ENCODE measurements around the gene CCDC85A.

The CCDC85A gene

DNA sequence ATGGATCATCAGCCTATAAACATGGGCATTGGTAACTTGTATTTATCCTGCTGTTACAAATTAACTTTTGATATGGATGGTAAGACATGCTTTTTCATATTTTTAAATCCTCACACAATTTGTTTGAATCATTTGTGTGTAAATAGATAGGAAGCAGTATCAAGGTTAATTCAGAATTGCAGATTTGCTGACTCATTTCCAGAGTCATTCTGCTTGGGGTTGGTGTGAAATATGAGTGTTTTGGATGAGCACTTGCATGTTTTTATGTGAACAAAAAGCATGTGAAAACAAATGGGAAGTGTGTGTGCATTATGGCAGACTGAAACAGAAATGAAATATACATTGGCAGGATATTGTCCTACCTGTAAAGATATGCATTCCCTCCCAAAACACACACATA is 11.8 kb downstream of the CCDC85A start:
- DNase-seq = no peak

DNA sequence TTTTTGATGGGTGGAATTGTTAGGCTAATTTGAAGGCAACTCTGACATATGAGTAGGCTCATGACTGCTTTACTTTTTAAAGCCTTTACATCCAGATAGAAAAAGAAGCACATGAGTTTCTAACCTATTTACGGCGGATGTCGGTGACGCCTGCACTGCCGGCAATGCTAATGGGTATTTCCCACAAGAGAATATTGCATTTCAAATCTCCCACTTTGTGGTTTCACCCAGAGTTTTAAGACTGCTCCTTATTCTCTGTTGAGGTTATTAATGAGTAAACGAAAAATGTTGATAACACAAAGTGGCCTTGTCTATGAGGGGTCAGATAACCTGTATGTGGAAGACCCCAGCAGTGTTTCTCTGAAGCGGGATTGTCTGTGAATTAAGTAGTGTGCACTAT is 14.0 kb downstream of the CCDC85A start:
- no peak for DNase-seq

- no peak for DNase-seq
Measured at GRCh38 chr2:56198936-56199335, 15.1 kb downstream of the CCDC85A start.

GRCh38 chr2:56199492-56199891 is 15.7 kb downstream of the CCDC85A start:
- no peak for DNase-seq

DNA sequence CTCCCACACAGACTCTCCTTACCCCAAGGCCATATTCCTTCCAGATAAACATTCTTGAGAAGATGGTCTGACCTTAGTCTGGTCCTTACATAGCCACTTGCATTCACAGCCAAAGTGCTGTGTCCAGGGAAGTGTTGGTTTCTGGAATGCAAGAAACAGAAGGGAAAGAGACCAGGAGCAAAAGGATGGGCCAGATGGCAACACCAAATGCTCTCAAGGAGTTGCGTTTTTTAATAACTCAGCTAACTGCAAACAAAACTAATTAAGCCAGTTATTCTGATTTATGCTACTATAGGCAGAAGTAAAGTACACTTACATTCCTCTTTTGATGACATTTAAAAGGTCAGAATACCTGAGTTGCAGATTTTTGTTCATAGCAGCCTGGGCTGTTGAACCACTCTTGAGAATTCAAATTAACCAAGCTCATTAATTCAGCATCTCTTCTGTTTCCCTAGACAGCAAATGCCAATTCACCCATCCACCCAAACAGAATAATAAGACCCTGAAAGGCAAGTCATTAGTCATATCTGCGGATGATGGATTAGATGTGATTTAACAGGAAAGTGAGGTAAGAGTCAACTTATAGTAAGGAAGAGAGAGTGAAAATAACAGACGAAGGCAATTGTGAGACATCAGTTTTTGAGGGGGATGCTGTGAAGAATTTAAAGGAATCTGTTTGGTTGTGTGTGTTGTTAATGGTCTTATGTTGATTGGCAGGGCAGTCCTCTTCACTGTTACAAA is 18.8 kb downstream of the CCDC85A start:
- DNase-seq = no peak

DNA sequence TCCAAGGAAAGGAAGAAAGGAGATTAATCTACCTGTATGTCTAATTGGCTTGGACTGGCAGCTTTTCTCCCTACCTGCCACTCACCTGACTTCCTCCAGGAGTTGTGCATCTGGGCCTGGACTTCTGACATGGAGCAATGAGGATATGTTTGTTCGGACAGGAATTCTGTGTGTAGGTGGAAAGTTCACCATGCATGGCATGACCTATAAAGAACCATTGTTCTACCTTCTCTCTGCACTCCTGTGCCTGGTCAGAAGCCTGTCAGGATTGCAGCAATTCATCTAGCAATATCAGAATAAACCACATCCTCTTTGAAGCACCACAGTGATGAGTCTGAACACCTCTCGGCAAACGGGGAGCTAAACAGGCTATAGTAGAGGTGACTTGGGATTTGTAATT is 20.8 kb downstream of the CCDC85A start:
- no peak for DNase-seq

GRCh38 chr2:56206250-56206649 is 22.5 kb downstream of the CCDC85A start:
- no peak for DNase-seq

DNA sequence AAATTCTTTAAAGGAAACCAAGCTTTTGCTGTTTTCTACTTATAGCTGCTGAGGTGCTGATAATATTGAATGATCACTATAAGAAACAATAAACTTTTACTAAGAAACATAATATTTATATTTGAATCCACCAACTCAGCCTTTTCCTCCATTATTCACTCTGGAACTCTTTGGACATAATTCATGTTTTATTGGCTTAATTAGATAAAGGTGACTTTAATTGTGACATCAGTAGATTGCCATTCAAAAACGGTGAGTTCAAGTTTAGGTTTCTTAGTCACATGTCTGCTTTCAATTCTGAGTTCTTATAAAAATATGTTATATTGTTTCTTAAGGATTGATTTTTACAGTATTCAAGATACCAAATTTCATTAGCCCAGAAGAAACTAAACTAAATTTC is 24.0 kb downstream of the CCDC85A start:
- no peak for DNase-seq

GRCh38 chr2:56208380-56208779 is 24.6 kb downstream of the CCDC85A start:
- DNase-seq = no peak

DNA sequence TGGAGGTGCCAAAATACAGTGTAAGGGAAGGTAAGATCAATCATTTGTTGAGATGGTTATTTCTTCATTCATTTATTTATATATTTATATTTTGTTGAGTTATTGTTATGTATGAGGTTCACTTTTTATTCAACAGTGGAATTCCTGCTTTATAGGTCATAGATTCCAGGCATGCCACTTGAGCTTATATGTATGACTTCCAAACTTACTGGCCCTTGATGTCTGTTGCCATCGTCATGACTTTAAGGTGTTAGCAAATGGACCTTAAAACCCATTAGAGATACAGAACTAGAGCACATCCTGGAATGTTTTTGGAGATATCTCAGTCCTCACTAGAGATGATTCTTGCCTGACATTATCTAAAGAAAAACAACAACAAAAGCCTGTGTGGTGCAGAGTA is 25.9 kb downstream of the CCDC85A start:
- DNase-seq = no peak

GRCh38 chr2:56210291-56210690 is 26.5 kb downstream of the CCDC85A start:
- DNase-seq = no peak

DNA sequence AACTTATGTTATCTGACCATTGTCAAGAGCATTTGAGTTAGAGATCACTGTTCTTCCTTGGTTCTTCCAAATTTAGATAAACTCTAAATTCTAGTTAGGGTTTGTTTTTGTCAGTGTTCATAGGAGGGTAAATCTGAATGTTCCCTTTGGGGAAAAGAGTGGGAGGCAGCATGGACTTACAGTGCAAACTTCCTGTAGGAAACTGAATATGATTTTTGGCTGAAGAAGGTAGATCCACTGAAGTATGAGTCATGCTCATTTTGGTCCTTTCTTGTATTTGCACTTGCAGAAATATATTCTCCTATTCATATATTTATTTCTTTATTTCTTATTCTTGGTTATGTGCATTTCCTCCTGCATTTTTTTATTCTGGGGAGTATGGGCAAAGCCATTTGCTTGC is 27.3 kb downstream of the CCDC85A start:
- no peak for DNase-seq

GRCh38 chr2:56215911-56216310 is 32.1 kb downstream of the CCDC85A start:
- no peak for DNase-seq

GRCh38 chr2:56217106-56217505 is 33.3 kb downstream of the CCDC85A start:
- DNase-seq = no peak

- DNase-seq = no peak
Measured at GRCh38 chr2:56222481-56222880, 38.7 kb downstream of the CCDC85A start.

- no peak for DNase-seq
Measured at GRCh38 chr2:56224316-56224715, 40.5 kb downstream of the CCDC85A start.

GRCh38 chr2:56227811-56228210 is 44.0 kb downstream of the CCDC85A start:
- DNase-seq = no peak

GRCh38 chr2:56229397-56230060 is 45.7 kb downstream of the CCDC85A start:
- DNase-seq = no peak

DNA sequence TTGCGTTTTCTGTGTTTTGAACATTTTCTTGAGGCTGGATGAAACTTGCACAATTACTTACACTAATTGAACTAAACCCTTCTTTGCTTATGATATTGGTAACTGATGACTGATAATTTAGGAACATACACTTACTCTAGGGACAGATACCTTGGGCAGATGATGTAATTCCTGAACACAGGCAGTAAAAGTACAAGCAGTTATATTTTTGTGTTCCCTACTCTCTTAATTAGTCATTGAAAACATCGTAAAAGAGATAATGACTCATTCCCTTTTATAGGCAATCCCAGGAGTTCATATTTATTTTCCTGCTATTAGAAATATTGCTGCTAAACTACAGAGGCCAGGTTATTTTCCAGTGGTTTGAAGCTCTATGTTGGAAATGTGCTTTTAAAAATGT is 46.4 kb downstream of the CCDC85A start:
- no peak for DNase-seq

DNA sequence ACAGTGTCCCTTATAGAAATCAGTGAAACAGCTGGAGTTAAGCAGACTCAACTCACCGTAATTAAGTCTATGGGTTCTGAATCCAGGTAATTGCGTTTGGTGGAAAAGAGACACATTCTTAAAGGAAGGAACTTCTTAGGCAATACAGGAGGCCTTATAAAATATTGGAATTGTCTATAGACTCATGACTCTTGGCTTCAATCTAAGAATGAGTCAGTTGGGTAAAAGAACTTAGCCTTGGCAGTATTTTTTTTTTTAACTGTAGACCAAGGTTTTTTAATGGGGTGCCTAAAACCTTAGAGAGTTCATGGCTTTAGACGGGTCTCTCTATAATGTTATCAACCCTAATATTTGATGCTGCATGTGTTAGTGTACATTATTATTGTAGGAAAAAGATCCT is 47.6 kb downstream of the CCDC85A start:
- no peak for DNase-seq

GRCh38 chr2:56232912-56233311 is 49.1 kb downstream of the CCDC85A start:
- DNase-seq = no peak

DNA sequence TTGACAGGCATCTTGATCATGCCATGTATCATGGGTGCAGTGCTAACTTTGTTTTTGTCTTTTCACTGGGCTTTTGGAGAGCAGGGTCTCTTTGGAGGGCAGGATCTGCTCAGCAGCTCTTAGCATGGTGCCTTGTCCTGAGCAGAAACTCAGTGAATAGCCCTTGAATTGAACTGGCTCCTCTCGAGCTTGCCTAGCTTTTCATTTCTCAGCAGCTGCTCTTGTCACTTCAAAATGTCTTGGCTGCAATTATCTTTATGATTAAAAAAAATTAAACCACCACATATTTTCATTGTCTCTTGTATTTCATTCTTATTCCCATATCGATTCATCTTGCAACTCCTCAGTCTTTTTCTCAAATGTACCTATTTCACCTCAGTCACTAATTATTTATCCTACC is 50.5 kb downstream of the CCDC85A start:
- no peak for DNase-seq

GRCh38 chr2:56239030-56239429 is 55.2 kb downstream of the CCDC85A start:
- no peak for DNase-seq

DNA sequence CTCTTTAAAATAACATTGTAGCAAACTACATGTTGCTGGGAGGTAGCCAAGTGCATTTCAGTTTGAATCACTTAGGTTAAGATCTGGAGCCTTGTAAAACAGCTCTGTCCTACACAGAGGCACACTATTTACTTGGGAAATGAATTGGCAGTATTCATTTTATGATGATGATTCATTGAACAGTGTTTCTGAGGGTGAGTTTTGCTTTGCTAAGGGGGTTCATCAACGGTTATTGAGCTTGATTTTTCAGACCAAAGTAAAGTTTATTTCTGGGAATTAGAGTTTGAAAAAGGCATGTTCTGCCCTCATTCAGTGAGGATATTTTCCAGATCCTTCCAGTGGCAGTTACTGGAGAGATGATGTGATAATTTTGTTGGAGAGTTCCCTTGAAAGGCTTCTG is 55.6 kb downstream of the CCDC85A start:
- no peak for DNase-seq

DNA sequence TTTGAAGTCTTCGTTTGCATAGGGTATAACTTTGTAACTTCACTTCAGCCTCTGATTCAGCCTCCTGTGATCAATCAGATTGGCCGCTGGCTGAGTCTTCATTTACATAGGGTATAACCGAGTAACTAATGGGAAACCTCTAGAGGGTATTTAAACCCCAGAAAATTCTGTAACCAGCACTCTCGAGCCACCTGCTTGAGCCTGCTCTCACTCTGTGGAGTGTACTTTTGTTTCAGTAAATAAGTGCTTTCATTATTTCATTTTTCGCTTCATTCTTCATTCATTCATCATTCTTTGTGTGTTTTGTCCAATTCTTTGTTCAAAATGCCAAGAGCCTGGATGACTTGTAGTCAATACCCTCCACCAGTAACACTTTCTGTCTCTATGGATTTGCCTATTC is 56.4 kb downstream of the CCDC85A start:
- DNase-seq = no peak

All from stimulated activated CD4-positive, alpha-beta T cell treated with anti-CD3 and anti-CD28 coated beads, Interleukin-1b, Interleukin-23, amount 100 ng/mL, for 48 hours (primary cell).